CD4-positive, alpha-beta T cell (primary cell): ENCODE results near the gene RTKN2. TPM values are rescaled to one million over a fixed set of nuclear protein-coding genes. Genes with fewer than 3 reads are reported as not detected.

Experiments used
- ATAC-seq: fragments of 200-7000 bp; cut with Tn5 transposase; one replicate; pipeline ENCODE4 v1.10.0; 2022; ENCODE audit warnings: mild to moderate bottlenecking; ENCODE audit not compliant: poor library complexity
- CTCF ChIA-PET: fragments of 350-600 bp; sonication (Branson Sonifier 250); formaldehyde crosslinking; loops from one replicate; lab custom pipeline; 2021; ENCODE audit warnings: antibody characterized with exemption, inconsistent platforms; lab: Charles Lee
- POLR2A ChIA-PET: fragments of 350-600 bp; sonication (Branson Sonifier 250); formaldehyde crosslinking; loops from one replicate; lab custom pipeline; 2021; ENCODE audit warnings: antibody characterized with exemption, inconsistent platforms; lab: Charles Lee
- DNase-seq, 14 experiments: peaks; one replicate each; pipeline ENCODE4 v3.0.0-alpha.2; 2013 to 2020; ENCODE audit warnings: mixed read lengths in 2 of 14
- H3K27ac ChIP-seq, 2 donors: one replicate each; pipeline versions ENCODE4 v1.5.1 to v1.7.0; 2013; ENCODE audit warnings: low read length in 2 of 2, low read depth in 1 of 2, mild to moderate bottlenecking in 1 of 2
- H3K27me3 ChIP-seq, 2 experiments: 1 replicate in 1 of 2; 2 replicates in 1 of 2; pipeline versions ENCODE4 v1.6.1 to v1.7.0; 2013; ENCODE audit warnings: low read length in 2 of 2, control low read depth in 1 of 2, mild to moderate bottlenecking in 1 of 2, moderate library complexity in 1 of 2; ENCODE audit not compliant: insufficient read depth in 2 of 2, control insufficient read depth in 1 of 2
- H3K36me3 ChIP-seq: one replicate; pipeline ENCODE4 v1.6.1; 2013; ENCODE audit warnings: low read length, control low read depth; ENCODE audit not compliant: insufficient read depth
- H3K4me1 ChIP-seq: one replicate; pipeline ENCODE4 v1.6.1; 2013; ENCODE audit warnings: low read length, control low read depth; ENCODE audit not compliant: insufficient read depth
- H3K4me3 ChIP-seq: one replicate; pipeline ENCODE4 v1.5.1; 2013; ENCODE audit warnings: mild to moderate bottlenecking, low read length, moderate library complexity
- H3K9me3 ChIP-seq, 2 experiments: 1 replicate in 1 of 2; 2 replicates in 1 of 2; pipeline versions ENCODE4 v1.6.1 to v1.7.0; 2013; ENCODE audit warnings: low read length in 2 of 2, mild to moderate bottlenecking in 2 of 2, control low read depth in 1 of 2, moderate library complexity in 1 of 2; ENCODE audit not compliant: control insufficient read depth in 1 of 2, insufficient read depth in 1 of 2
- H3K27ac Mint-ChIP-seq: one replicate; pipeline ENCODE4 v1.8.0; 2020; ENCODE audit warnings: mixed read lengths
- H3K27me3 Mint-ChIP-seq: one replicate; pipeline ENCODE4 v1.8.0; 2021; ENCODE audit warnings: mixed read lengths
- H3K36me3 Mint-ChIP-seq: one replicate; pipeline ENCODE4 v1.8.0; 2021; ENCODE audit warnings: low read depth, mixed read lengths
- H3K4me1 Mint-ChIP-seq: one replicate; pipeline ENCODE4 v1.8.0; 2021; ENCODE audit warnings: low read depth, mixed read lengths
- H3K4me3 Mint-ChIP-seq: one replicate; pipeline ENCODE4 v1.8.0; 2020; ENCODE audit warnings: mild to moderate bottlenecking, mixed read lengths
- H3K9me3 Mint-ChIP-seq: one replicate; pipeline ENCODE4 v1.8.0; 2020; ENCODE audit warnings: mixed read lengths
- CTCF ChIP-seq: fragments of 200-600 bp; IDR thresholded peaks from one replicate; pipeline ENCODE4 v1.8.0; 2022; ENCODE audit warnings: antibody characterized with exemption, mild to moderate bottlenecking
- intact Hi-C, 2 experiments: fragments of 100-400 bp; cut with DNase I in 1 of 2; cut with micrococcal nuclease in 1 of 2; formaldehyde crosslinking; loops; one replicate each; pipeline versions ENCODE4 v1.15.1 to v1.9.0; 2023 to 2025; cut with DNase I, micrococcal nuclease
- total RNA-seq, 174 experiments: library from RNA in 2 of 174; stranded (reverse) in 2 of 174; gene quantifications; one replicate each; pipeline ENCODE4 v1.2.3 and lab custom pipeline; 2021 to 2026

Gene RTKN2
- total RNA-seq, 2 experiments from 2014 or later: 3.7 to 3.9 TPM

GRCh38 chr10:62305813-62306212, 37.2 kb upstream of the RTKN2 start:
- no peak overlapping the region for H3K4me3 ChIP-seq
- Mint-ChIP-seq H3K36me3 (no peaks in the 10 kb centered on the region), H3K27ac (peak overlapping the region; percentile 17), H3K27me3 (no peaks in the 10 kb centered on the region), H3K9me3 (peaks cover 2% of the 10 kb centered on the region), H3K4me3 (no peak overlapping the region), H3K4me1 (peaks cover 46% of the 10 kb centered on the region)
- ChIA-PET POLR2A (interaction anchor here (1.1 kb wide), 1 partner anchor 267 kb away, joined by 3 read pairs; no protein-coding TSS in a partner anchor), CTCF (no interaction called here)
- no peak for TF ChIP-seq CTCF
- DNase-seq (peak in 1 of 14 experiments; percentile 15), ATAC-seq (peak; percentile 74)
- peaks cover 15% of the 10 kb centered on the region for H3K4me1 ChIP-seq
- H3K27ac ChIP-seq: no peak overlapping the region
- intact Hi-C loops: loop anchor here in 1 of 2 experiments (5.0 kb wide), 1 partner anchor 39 kb away; the partner anchor contains the start of gene RTKN2
- no peaks in the 10 kb centered on the region for H3K36me3 ChIP-seq
- H3K27me3 ChIP-seq: no peaks in the 10 kb centered on the region
- H3K9me3 ChIP-seq: peaks cover 0 to 3% of the 10 kb centered on the region in 2 experiments

GRCh38 chr10:62303922-62304321, 35.3 kb upstream of the RTKN2 start:
- POLR2A ChIA-PET: no interaction called here
- CTCF ChIA-PET: no interaction called here
- no peaks in the 10 kb centered on the region for H3K27me3 ChIP-seq

GRCh38 chr10:62302760-62303159, 34.1 kb upstream of the RTKN2 start:
- Mint-ChIP-seq H3K4me1 (peaks cover 46% of the 10 kb centered on the region), H3K4me3 (no peak overlapping the region), H3K36me3 (no peaks in the 10 kb centered on the region), H3K9me3 (peaks cover 2% of the 10 kb centered on the region), H3K27me3 (no peaks in the 10 kb centered on the region), H3K27ac (no peak overlapping the region)
- POLR2A ChIA-PET: interaction anchor here (0.9 kb wide), 1 partner anchor 34 kb away, joined by 3 read pairs; the partner anchor contains the start of gene RTKN2
- Histone ChIP-seq H3K4me1 (peaks cover 15% of the 10 kb centered on the region), H3K27ac (no peak overlapping the region), H3K27me3 (no peaks in the 10 kb centered on the region), H3K9me3 (peaks cover 0 to 3% of the 10 kb centered on the region in 2 experiments), H3K36me3 (no peaks in the 10 kb centered on the region), H3K4me3 (no peak overlapping the region)
- intact Hi-C loops: no loop called here
- CTCF ChIA-PET: no interaction called here
- no peak for TF ChIP-seq CTCF
- DNase-seq: peak in 2 of 14 experiments; percentile 3 to 21
- ATAC-seq: peak; percentile 70

More at GRCh38 chr10:62303922-62304321, 35.3 kb upstream of the RTKN2 start:
- ATAC-seq (no peak), DNase-seq (no peak)
- intact Hi-C loops: no loop called here
- Histone ChIP-seq H3K36me3 (no peaks in the 10 kb centered on the region), H3K27ac (no peak overlapping the region), H3K4me3 (no peak overlapping the region), H3K9me3 (peaks cover 0 to 3% of the 10 kb centered on the region in 2 experiments), H3K4me1 (peaks cover 15% of the 10 kb centered on the region)
- H3K27ac Mint-ChIP-seq: no peak overlapping the region
- no peaks in the 10 kb centered on the region for H3K27me3 Mint-ChIP-seq
- no peak overlapping the region for H3K4me3 Mint-ChIP-seq
- H3K4me1 Mint-ChIP-seq: peaks cover 46% of the 10 kb centered on the region
- H3K9me3 Mint-ChIP-seq: peaks cover 2% of the 10 kb centered on the region
- no peaks in the 10 kb centered on the region for H3K36me3 Mint-ChIP-seq
- no peak for TF ChIP-seq CTCF
